ENCODE data around the gene MRM1.

The MRM1 gene

DNA sequence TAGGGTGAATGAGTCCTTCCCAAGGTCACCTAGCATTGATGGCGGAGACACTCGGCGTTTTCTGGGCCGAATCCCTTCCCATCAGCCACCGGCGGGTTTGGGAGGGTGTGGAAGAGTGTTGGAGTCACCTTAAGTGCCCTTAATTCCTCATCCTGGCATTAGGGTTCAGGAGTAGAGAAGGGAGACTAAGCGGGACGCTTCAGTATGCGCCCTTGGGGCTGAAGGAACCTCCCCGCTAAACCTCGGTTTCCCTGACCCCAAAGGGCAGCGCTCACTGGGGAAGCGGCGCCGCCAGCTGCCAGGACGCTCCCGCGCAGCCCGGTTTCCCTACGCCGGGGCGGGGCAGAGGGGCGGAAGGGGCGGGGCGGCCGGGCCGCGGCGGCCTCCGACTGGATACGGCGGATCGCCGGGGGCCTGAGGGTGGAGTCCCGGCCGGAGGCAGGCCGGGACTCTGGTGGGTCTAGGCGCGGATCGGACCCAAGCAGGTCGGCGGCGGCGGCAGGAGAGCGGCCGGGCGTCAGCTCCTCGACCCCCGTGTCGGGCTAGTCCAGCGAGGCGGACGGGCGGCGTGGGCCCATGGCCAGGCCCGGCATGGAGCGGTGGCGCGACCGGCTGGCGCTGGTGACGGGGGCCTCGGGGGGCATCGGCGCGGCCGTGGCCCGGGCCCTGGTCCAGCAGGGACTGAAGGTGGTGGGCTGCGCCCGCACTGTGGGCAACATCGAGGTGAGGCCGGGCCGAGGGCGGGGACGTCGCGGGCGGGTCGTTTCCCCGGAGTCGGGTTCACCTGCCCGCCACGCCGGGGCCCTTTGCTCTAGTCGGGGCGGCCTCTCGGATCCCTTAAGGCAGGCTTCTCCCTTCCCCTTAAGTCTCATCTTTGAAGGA is 9.7 kb upstream of the MRM1 start, which contains the start of gene DHRS11:
DHRS11 (plus strand) TSS at position 446 of the 882 bp plus-strand sequence; CDS start at position 577, 131 bp downstream.
- Histone ChIP-seq H3K27me3 (no peaks in the 10 kb centered on the region), H3K4me3 (peak within 1 kb of the TSS; percentile 75 to 95 (median 92)), H3K4me1 (peaks cover 23 to 28% (median 25%) of the 10 kb centered on the region in 10 experiments), H3K9ac (peak within 1 kb of the TSS; percentile 80 to 96 (median 90)), H3K36me3 (peaks cover 30 to 46% (median 40%) of the 10 kb centered on the region in 11 experiments), H3K4me2 (peak within 1 kb of the TSS; percentile 90 to 98 (median 97)), H3K9me3 (replicated peaks in 1 of 11) (no peaks in the 10 kb centered on the region), H3K27ac (peak within 1 kb of the TSS; percentile 45 to 85 (median 81)), H4K20me1 (peaks cover 10 to 60% (median 43%) of the 10 kb centered on the region in 11 experiments; a peak in 18 of 22 replicates)
- no peak for TF ChIP-seq Cebpa-rat (IDR thresholded peaks at IDR 0.05)

DNA sequence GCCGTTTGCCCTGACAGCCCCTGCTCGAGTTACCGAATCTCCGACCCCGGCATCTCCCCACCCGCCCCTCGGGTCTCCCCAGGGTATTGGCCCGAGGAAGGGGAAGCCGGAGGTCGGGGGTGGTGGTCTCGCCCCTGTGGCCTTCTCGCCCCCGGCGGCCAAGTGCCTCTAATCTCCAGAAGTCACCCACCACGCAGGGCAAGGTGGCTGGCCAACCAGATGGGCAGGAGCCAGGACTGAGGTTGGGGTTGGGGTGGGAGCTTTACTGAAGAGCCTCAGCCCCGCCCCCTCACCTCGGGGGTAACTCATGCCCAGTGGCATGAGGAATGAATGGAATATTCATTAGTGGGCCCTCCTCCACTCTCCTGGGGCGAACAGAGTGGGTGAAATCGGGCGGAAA is 9.1 kb upstream of the MRM1 start:
- Histone ChIP-seq H3K27ac (peak overlapping the region in 10 of 11 experiments; percentile 65 to 85 (median 82); a peak in 20 of 22 replicates), H3K4me2 (peak overlapping the region; percentile 90 to 98 (median 97)), H3K9me3 (replicated peaks in 1 of 11) (no peaks in the 10 kb centered on the region), H3K36me3 (peaks cover 23 to 39% (median 33%) of the 10 kb centered on the region in 11 experiments), H4K20me1 (peaks cover 10 to 53% (median 39%) of the 10 kb centered on the region in 11 experiments; a peak in 18 of 22 replicates), H3K4me3 (peak overlapping the region; percentile 75 to 95 (median 92)), H3K27me3 (no peaks in the 10 kb centered on the region), H3K4me1 (peaks cover 23 to 28% (median 25%) of the 10 kb centered on the region in 10 experiments), H3K9ac (peak overlapping the region; percentile 80 to 96 (median 90))
- no peak for TF ChIP-seq Cebpa-rat (IDR thresholded peaks at IDR 0.05)

DNA sequence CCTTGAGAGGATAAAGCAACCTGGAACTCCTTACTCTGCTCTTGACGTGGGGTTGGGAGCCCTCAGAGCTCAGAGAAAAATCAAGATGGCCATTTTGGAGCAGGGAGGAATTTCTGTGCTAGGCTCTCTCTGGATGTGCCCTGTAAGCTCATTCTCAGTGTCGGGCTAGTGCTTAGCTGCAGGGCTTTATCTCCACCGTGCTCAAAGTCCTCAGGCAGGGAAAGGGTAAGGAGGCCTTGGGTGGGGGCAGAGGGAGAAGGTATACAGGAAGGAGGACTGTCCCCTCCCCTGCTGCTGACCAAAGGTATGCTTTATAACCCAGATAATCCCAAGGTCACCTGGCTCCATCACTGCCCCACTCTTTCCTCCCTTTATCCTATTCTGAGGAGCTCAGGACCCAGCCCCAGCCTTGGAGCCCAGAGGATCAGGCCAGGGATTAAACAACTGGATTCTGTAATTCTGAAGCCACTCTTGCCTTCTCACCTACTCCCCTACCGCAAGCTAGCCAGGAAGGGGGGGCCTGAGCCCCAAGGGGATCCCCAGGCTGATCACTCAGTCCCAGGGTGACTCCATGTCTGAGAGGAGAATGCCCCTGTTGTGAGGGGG is 8.6 kb upstream of the MRM1 start:
- peaks cover 23 to 28% (median 25%) of the 10 kb centered on the region in 10 experiments for H3K4me1 ChIP-seq

DNA sequence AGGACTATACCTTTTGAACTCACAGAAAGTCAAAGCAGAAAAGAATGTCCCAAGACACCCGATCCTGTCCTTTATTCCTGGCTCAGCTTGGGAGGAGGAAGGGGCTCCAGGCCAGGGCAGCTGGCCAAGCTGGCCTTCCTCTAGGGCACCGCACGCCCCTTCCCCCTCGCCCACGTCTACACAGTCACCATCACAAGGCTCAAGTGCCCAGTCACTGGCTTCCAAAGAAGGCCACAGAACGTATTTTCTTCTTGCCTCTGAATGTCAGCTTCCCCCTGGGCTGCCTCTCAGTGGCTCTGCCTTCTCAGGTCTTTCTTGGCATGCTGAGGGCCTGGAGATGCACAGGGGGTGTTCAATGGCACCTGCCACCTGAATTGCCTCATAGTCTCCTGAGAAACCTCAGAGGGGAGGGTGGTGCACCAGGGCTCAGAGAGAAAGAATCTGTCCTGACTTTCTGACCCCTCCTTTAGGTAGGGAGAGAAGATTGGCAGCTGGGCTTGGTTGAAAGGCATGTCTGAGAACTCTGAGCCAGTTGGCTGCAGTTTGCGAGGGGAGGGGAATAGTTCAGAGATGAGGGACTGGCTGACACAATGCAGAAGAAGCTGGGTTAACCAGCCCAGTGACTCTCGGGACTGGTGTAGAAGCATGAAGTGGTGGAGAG is 7.6 kb upstream of the MRM1 start:
- Histone ChIP-seq H3K4me1 (peaks cover 23 to 28% (median 25%) of the 10 kb centered on the region in 10 experiments), H3K9ac (peak overlapping the region in 2 of 11 experiments; percentile 91 to 92; a peak in 2 of 22 replicates), H3K9me3 (replicated peaks in 1 of 11) (no peaks in the 10 kb centered on the region), H4K20me1 (peaks cover 7 to 45% (median 26%) of the 10 kb centered on the region in 11 experiments; a peak in 17 of 22 replicates), H3K27me3 (no peaks in the 10 kb centered on the region), H3K27ac (no peak overlapping the region), H3K4me3 (no peak overlapping the region), H3K36me3 (peaks cover 9 to 30% (median 19%) of the 10 kb centered on the region in 11 experiments), H3K4me2 (peak overlapping the region; percentile 90 to 98 (median 97); a peak in 21 of 22 replicates)
- no peak for TF ChIP-seq Cebpa-rat (IDR thresholded peaks at IDR 0.05)

More for the DNA sequence above, 8.6 kb upstream of the MRM1 start:
- TF ChIP-seq Cebpa-rat (IDR thresholded peaks at IDR 0.05): no peak
- Histone ChIP-seq H3K9ac (peak overlapping the region; percentile 80 to 96 (median 90); a peak in 20 of 22 replicates), H3K4me3 (peak overlapping the region; percentile 75 to 95 (median 92)), H3K27ac (peak overlapping the region in 3 of 11 experiments; percentile 81 to 85 (median 84); a peak in 1 of 22 replicates), H3K27me3 (no peaks in the 10 kb centered on the region), H4K20me1 (peaks cover 8 to 48% (median 35%) of the 10 kb centered on the region in 11 experiments; a peak in 18 of 22 replicates), H3K9me3 (replicated peaks in 1 of 11) (no peaks in the 10 kb centered on the region), H3K36me3 (peaks cover 18 to 37% (median 28%) of the 10 kb centered on the region in 11 experiments), H3K4me2 (peak overlapping the region; percentile 90 to 98 (median 97))

DNA sequence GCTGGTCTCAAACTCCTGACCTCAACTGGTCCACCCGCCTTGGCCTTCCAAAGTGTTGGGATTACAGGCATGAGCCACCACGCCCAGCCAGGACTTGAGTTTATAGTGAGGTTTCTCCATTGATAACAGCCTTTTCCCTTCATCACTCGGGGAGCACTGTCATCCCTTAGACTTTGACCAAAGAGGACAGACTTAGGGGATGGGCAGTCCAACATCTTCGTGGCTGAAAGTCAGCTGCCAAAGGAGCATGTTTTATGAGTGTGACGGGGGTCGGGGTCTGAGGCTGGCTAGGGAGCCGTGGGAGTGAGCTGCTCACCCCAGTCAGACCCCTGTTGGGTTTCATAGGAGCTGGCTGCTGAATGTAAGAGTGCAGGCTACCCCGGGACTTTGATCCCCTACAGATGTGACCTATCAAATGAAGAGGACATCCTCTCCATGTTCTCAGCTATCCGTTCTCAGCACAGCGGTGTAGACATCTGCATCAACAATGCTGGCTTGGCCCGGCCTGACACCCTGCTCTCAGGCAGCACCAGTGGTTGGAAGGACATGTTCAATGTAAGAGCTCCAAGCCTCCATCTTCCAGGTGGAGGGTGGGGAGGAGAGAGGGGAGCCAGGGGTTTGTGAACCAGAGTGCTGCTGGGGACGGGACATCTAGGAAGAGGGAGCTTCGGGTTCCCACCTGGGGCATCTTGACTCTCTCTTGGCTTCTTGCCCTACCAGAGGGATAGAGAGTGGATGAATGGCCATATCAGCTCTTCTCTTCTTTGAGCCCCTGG is 6.6 kb upstream of the MRM1 start:
- no peaks in the 10 kb centered on the region for H3K9me3 ChIP-seq (replicated peaks in 1 of 11)
- H4K20me1 ChIP-seq: peaks cover 5 to 45% (median 16%) of the 10 kb centered on the region in 11 experiments; a peak in 17 of 22 replicates
- no peak overlapping the region for H3K27ac ChIP-seq
- no peak overlapping the region for H3K4me3 ChIP-seq
- no peaks in the 10 kb centered on the region for H3K27me3 ChIP-seq
- H3K9ac ChIP-seq: no peak overlapping the region
- peaks cover 23 to 28% (median 25%) of the 10 kb centered on the region in 10 experiments for H3K4me1 ChIP-seq
- H3K4me2 ChIP-seq: no peak overlapping the region
- peaks cover 0 to 20% (median 8%) of the 10 kb centered on the region in 11 experiments; a peak in 16 of 22 replicates for H3K36me3 ChIP-seq
- TF ChIP-seq Cebpa-rat (IDR thresholded peaks at IDR 0.05): no peak

- H3K9me3 ChIP-seq (replicated peaks in 1 of 11): no peaks in the 10 kb centered on the region
- H4K20me1 ChIP-seq: peaks cover 0 to 31% (median 5%) of the 10 kb centered on the region in 11 experiments; a peak in 7 of 22 replicates
- no peak overlapping the region for H3K9ac ChIP-seq
- no peak overlapping the region for H3K27ac ChIP-seq
- H3K4me3 ChIP-seq: no peak overlapping the region
- TF ChIP-seq Cebpa-rat (IDR thresholded peaks at IDR 0.05): no peak
- no peak overlapping the region for H3K4me2 ChIP-seq
- H3K36me3 ChIP-seq: peaks cover 0 to 20% (median 0%) of the 10 kb centered on the region in 11 experiments; a peak in 3 of 22 replicates
- H3K27me3 ChIP-seq: no peaks in the 10 kb centered on the region
- peaks cover 28 to 34% (median 30%) of the 10 kb centered on the region in 10 experiments for H3K4me1 ChIP-seq
These were observed 4.2 kb upstream of the MRM1 start for GRCh38 chr17:36597226-36597625.

GRCh38 chr17:36597866-36598777 is 3.3 kb upstream of the MRM1 start:
- TF ChIP-seq Cebpa-rat (IDR thresholded peaks at IDR 0.05): no peak
- Histone ChIP-seq H3K27ac (no peak overlapping the region), H3K4me2 (no peak overlapping the region), H3K9me3 (replicated peaks in 1 of 11) (no peaks in the 10 kb centered on the region), H3K36me3 (peaks cover 0 to 20% (median 0%) of the 10 kb centered on the region in 11 experiments; a peak in 3 of 22 replicates), H3K4me3 (no peak overlapping the region), H4K20me1 (peaks cover 0 to 30% (median 6%) of the 10 kb centered on the region in 11 experiments; a peak in 10 of 22 replicates), H3K27me3 (no peaks in the 10 kb centered on the region), H3K9ac (no peak overlapping the region), H3K4me1 (peaks cover 19 to 29% (median 23%) of the 10 kb centered on the region in 10 experiments)
